ENCODE measurements around the gene RSRP1. TPM values are rescaled to one million over a fixed set of nuclear protein-coding genes. Genes with fewer than 3 reads are reported as not detected.

Gene RSRP1
- total and polyA plus RNA-seq, 2 of the 4 experiments (the other 2 are of a cell fraction): 71.0 TPM

GRCh38 chr1:25204797-25205480 lies 42.3 kb downstream of the RSRP1 start:
- Histone ChIP-seq H2BK5ac (ENCODE audit: low read depth, low read length, poor library complexity, severe bottlenecking) (no peak overlapping the region), H2AK9ac (replicated peaks; ENCODE audit: low read depth, low read length, poor library complexity) (no peak overlapping the region), H4K20me1 (ENCODE audit: insufficient read depth, low read length) (no peaks in the 10 kb centered on the region), H3K4ac (ENCODE audit: low read depth, low read length) (no peak overlapping the region), H3K79me1 (ENCODE audit: low read depth in 1 of 2, low read length in 2 of 2) (no peaks in the 10 kb centered on the region), H2BK120ac (ENCODE audit: low read depth, low read length) (no peak overlapping the region), H2AFZ (replicated peaks; ENCODE audit: low read length, poor library complexity) (no peak overlapping the region), H2BK15ac (ENCODE audit: low read depth, low read length) (no peak overlapping the region), H2BK20ac (ENCODE audit: low read depth, low read length) (no peak overlapping the region), H3K4me2 (ENCODE audit: low read depth, low read length) (no peak overlapping the region), H4K91ac (ENCODE audit: insufficient read depth, low read depth, low read length) (no peak overlapping the region), H3K23ac (ENCODE audit: low read depth, low read length) (no peak overlapping the region), H3K27ac (ENCODE audit: insufficient read depth, low read length) (no peak overlapping the region), H3K56ac (ENCODE audit: extremely low read depth, insufficient read depth, low read length) (no peak overlapping the region), H3K14ac (replicated peaks; ENCODE audit: low read depth, low read length) (no peak overlapping the region), H4K8ac (ENCODE audit: low read depth in 2 of 2, low read length in 2 of 2) (no peak overlapping the region), H3K9ac (ENCODE audit: low read depth, low read length) (no peak overlapping the region), H3K4me3 (ENCODE audit: insufficient read depth, low read depth, low read length) (no peak overlapping the region), H2AK5ac (ENCODE audit: low read depth, low read length) (no peak overlapping the region), H4K5ac (ENCODE audit: low read depth, low read length) (no peak overlapping the region), H3K27me3 (ENCODE audit: control insufficient read depth, insufficient read depth, low read length) (peaks cover 43% of the 10 kb centered on the region), H3K18ac (ENCODE audit: low read depth, low read length) (no peak overlapping the region), H3K36me3 (ENCODE audit: control insufficient read depth, insufficient read depth, low read length) (no peaks in the 10 kb centered on the region), H3K9me1 (ENCODE audit: insufficient read depth, low read length) (no peaks in the 10 kb centered on the region), H3K4me1 (ENCODE audit: control insufficient read depth, insufficient read depth, low read length) (no peaks in the 10 kb centered on the region), H3K9me3 (ENCODE audit: control insufficient read depth, insufficient read depth, low read length) (no peaks in the 10 kb centered on the region)
- no TSS peak for BruUV-seq (replicated peaks)
- dilution Hi-C loops (cut with HindIII; ENCODE audit: low sequenced_read_pairs, unreplicated experiment): loop anchor here (25.0 kb wide), 1 partner anchor 543 kb away; no protein-coding TSS in a partner anchor
- in situ Hi-C loops (cut with MboI; ENCODE audit: low sequenced_read_pairs): loop anchor here (10.0 kb wide), 3 partner anchors 270 to 540 kb away; partner anchors contain the start of gene RUNX3
- DNase-seq (peak; percentile 58), ATAC-seq (ENCODE audit: low read depth) (peak; percentile 81)
- POLR2A ChIA-PET (ENCODE audit: unreplicated experiment): no interaction called here
- CTCF ChIA-PET: interaction anchor here (0.6 to 1.3 kb wide), 8 partner anchors 10 to 515 kb away, joined by 3 to 6 read pairs (median 3); no protein-coding TSS in a partner anchor
- WGBS, 2 experiments (ENCODE audit: extremely low coverage in 2 of 2, insufficient read length in 1 of 2): 100% methylated on average over 2 of the region's 9 CpGs; no CpG with 5 or more reads in 1 of the 2 experiments
- intact Hi-C loops (cut with micrococcal nuclease): loop anchor here (1.0 to 2.0 kb wide), 3 partner anchors 168 to 357 kb away; no protein-coding TSS in a partner anchor
- TF ChIP-seq MAZ (IDR thresholded peaks at IDR 0.05; ENCODE audit: borderline replicate concordance, low read depth, low read length) (no peak), RFX5 (IDR thresholded peaks at IDR 0.05; ENCODE audit: low read depth, low read length) (no peak), CHD1 (IDR thresholded peaks at IDR 0.05; ENCODE audit: low read depth, low read length) (no peak), MAFK (IDR thresholded peaks at IDR 0.05; ENCODE audit: low read depth, low read length) (no peak), RAD21 (IDR thresholded peaks at IDR 0.05; ENCODE audit: low read length) (peak; percentile 66), CEBPB (IDR thresholded peaks at IDR 0.05; ENCODE audit: low read depth, low read length) (no peak), RCOR1 (IDR thresholded peaks at IDR 0.05; ENCODE audit: insufficient replicate concordance, low read length) (no peak), BHLHE40 (IDR thresholded peaks at IDR 0.05; ENCODE audit: low read depth, low read length) (no peak), SMC3 (IDR thresholded peaks at IDR 0.05; ENCODE audit: low read depth, low read length) (peak; percentile 66), CTCF (conservative IDR thresholded peaks at IDR 0.05; ENCODE audit: low read depth, low read length) (peak; percentile 77), NFE2L2 (IDR thresholded peaks at IDR 0.05; ENCODE audit: low read depth, low read length) (no peak), POLR2A (IDR thresholded peaks at IDR 0.05; ENCODE audit: low read depth, low read length) (no peak), MXI1 (IDR thresholded peaks at IDR 0.05; ENCODE audit: borderline replicate concordance, low read depth, low read length) (no peak)
- TF ChIP-seq, protein P1, sequence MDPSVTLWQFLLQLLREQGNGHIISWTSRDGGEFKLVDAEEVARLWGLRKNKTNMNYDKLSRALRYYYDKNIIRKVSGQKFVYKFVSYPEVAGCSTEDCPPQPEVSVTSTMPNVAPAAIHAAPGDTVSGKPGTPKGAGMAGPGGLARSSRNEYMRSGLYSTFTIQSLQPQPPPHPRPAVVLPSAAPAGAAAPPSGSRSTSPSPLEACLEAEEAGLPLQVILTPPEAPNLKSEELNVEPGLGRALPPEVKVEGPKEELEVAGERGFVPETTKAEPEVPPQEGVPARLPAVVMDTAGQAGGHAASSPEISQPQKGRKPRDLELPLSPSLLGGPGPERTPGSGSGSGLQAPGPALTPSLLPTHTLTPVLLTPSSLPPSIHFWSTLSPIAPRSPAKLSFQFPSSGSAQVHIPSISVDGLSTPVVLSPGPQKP (IDR thresholded peaks at IDR 0.05; ENCODE audit: borderline replicate concordance, low read depth, low read length): no peak
- TF ChIP-seq, protein P2, sequence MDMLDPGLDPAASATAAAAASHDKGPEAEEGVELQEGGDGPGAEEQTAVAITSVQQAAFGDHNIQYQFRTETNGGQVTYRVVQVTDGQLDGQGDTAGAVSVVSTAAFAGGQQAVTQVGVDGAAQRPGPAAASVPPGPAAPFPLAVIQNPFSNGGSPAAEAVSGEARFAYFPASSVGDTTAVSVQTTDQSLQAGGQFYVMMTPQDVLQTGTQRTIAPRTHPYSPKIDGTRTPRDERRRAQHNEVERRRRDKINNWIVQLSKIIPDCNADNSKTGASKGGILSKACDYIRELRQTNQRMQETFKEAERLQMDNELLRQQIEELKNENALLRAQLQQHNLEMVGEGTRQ (IDR thresholded peaks at IDR 0.05; ENCODE audit: low read depth, low read length): no peak
